Fibroblast of pulmonary artery (primary cell): ENCODE results near the gene GFY.

Experiments used
- DNase-seq: peaks from one replicate; pipeline ENCODE4 v3.0.0-alpha.2; 2010; ENCODE audit warnings: low read depth
- H3K4me3 ChIP-seq: replicated peaks from 2 replicates; pipeline ENCODE4 v1.5.1; 2011; ENCODE audit warnings: low read depth, mild to moderate bottlenecking, control low read depth, low read length, moderate library complexity
- TF ChIP-seq, protein P1 (sequence below): IDR thresholded peaks from 2 replicates; pipeline ENCODE4 v1.5.1; 2011; ENCODE audit warnings: mild to moderate bottlenecking, control low read depth, low read length, inconsistent platforms; ENCODE audit errors: missing control alignments

Gene GFY

DNA sequence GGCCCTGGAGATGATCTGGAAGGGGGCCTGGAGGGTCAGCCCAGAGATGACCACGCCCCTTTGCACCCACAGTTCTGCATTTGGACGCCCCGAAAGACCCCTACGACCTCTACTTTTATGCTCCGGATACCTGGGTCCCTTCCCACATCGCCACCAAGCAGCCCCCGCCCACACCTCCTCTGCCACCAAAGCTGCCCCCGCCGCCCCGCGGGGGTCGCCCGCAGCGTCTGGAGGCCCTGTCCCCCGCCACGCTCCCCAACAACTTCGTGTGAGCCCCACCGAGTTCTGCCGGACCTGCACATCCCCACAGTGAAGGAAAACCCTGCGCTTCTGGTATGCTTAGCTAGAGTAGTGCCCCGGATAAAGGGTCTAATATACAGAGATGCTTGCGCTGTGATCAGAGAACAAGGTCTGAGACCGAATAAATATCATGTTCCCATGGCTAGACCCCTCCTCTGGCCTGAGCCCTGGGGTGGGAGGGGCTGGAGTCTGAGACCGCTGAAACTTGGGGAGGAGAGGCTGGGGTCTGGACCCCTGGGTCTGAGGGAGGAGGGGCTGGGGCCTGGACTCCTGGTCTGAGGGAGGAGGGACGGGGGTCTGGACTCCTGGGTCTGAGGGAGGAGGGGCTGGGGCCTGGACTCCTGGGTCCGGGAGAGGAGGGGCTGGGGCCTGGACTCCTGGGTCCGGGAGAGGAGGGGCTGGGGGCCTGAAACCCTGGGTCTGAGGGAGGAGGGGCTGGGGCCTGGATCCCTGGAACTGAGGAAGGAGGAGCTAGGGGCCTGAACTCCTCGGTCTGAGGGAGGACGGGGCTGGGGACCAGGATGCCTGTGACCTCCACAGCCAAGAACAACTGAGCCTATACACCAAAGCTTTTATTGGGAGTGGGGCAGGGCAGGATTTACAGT is 3.6 kb downstream of the GFY start:
- no peak for DNase-seq
- TF ChIP-seq, protein P1, sequence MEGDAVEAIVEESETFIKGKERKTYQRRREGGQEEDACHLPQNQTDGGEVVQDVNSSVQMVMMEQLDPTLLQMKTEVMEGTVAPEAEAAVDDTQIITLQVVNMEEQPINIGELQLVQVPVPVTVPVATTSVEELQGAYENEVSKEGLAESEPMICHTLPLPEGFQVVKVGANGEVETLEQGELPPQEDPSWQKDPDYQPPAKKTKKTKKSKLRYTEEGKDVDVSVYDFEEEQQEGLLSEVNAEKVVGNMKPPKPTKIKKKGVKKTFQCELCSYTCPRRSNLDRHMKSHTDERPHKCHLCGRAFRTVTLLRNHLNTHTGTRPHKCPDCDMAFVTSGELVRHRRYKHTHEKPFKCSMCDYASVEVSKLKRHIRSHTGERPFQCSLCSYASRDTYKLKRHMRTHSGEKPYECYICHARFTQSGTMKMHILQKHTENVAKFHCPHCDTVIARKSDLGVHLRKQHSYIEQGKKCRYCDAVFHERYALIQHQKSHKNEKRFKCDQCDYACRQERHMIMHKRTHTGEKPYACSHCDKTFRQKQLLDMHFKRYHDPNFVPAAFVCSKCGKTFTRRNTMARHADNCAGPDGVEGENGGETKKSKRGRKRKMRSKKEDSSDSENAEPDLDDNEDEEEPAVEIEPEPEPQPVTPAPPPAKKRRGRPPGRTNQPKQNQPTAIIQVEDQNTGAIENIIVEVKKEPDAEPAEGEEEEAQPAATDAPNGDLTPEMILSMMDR: no peak
- H3K4me3 ChIP-seq: no peak overlapping the region

DNA sequence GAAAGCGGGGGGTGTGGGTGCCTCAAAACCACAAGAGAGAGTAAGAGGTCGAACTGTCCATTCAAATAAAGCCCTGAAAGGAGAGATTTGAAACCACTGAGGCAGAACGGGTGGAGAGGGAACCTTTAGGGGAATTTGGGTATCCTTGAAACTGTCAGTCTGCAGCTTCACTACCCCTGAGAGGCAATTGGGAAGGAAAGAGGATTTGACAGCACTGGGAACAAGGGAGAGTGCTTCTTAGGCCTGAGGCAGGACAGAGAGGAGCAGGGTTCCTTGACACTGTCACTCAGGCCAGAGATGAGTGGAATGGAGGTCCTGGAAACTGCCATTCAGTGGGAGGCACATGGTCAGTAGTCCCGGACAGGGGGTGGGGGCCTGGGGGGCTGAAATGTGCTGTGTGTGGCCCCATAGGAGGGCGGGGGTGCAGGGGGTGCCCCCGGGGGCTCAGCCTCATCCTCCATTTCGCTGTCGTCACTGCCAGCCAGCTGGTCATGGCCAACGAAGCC is 5.0 kb downstream of the GFY start:
- DNase-seq: no peak
- H3K4me3 ChIP-seq: no peak overlapping the region
- TF ChIP-seq, protein P1: no peak

DNA sequence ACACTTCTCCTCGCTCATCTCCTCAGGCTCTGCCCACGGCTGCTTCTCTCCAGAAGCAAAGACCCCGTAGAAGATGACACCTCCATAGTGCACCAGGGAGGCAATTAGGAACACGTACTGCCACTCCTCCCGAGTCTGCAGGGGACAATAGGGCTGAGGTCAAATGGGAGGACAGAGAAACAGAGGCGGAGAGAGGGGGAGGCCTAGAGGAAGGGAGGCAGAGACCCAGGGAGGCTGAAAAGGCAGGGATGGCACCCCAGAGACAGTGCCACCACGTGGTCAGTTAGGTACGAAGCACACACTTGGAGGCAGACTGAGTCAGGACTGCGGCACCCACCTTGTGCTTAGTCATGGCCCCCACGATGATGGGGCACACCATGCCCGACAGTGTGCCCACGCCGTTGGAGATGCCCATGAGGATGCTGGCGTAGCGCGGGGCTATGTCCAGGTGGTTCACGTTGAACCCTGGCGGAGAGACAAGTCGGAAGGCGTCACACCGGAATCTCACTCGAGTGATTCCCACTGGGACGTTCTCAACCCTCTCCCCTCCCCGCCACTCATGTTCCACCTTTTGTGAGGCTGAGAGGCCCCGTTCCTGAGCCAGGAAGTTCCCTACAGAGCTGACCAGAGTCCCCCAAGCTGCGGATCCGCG is 5.6 kb downstream of the GFY start:
- TF ChIP-seq, protein P1: peak; percentile 19
- DNase-seq: no peak
- H3K4me3 ChIP-seq: no peak overlapping the region

DNA sequence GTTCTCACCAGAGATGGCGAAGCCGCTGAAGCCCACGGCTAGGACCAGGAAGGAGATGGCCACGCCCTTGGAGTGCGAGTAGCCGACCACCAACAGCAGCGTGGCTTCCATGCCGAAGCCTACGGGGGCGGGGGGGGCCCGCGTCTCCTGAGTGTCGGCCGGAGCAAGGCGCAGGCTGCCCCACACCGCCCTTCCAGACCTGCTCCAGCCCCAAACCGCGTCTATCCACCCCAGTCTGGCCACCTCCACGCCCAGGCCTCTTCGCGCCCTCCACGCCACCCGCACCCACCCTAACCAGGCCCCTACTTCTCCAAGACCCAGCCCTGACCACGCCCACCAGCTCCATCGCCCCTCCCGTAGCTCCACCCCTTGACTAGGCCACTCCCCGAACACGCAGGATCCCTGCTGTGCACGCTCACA is 6.2 kb downstream of the GFY start:
- no peak for DNase-seq
- TF ChIP-seq, protein P1: no peak
- H3K4me3 ChIP-seq: no peak overlapping the region

DNA sequence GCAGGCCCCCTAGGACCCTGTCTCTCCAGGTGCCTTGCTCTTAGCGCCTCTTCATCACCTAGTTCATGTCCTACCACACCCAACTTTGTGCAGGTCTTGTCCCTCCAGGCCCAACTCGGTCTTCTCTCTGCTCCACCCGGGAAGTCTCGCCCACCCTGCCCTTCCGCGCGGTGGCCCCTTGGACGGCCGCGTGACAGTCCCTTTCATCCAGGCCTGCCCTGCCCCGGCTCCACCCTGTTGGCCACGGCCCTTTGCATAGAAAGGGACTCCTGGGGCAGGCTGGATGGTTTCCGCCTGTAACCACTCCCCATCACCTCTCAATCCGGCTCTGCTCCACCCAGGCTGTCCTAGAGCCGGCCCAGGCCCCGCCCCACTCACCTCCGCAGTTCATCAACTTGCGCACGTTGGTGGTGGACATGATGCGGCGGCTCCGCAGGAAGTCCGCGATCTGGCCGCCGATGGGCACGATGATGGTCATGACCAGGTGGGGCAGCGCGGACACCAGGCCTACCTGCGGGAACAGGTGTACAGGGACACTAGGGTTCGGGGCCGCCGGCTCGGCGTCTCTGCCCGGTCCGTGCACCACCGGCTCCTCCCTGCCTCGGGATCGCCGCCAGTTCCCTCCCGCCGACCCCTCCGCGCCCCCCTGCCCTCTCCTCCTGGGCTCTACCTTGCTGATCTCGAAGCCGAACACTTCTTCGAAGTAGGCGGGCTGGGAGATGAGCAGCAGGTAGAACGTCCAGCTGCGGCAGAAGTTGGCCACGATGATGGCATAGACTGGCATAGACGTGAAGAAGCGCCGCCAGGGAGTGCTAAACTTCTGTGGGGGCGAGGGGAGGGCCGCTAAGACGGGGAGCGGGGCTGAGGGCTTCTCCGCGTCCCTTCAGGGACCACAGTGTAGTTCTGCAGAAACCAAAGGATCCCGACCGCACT is 7.2 kb downstream of the GFY start:
- DNase-seq: no peak
- no peak overlapping the region for H3K4me3 ChIP-seq
- TF ChIP-seq, protein P1: no peak

DNA sequence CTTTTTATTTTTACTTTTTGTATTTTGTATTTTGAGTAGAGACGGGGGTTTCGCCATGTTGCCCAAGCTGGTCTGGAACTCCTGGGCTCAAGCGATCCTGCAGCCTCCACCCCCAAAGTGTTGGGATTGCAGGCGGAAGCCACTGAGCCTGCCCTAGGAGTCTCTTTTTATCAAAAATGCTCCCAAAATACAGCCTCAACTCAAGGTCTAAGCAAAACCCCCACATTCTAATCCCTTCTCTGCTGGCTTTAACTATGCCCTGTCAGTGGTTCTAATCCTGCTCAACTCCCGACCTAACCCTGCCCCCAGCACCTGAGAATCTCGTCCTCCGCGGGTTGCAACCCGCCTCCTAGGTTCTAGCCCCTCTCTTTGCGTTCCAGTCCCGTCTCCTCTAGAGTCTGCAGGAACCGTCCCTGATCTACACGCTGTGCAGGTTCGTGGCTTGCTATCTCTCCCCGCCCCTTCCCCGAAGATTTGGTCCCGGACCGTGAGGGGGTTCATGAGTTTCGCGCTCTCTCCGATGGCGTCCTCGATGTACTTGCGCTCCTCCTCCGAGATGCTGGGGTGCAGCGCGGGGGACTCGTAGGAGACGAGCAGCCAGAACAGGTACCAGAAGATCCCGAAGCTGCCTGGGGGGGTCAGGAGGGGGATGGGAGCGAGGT is 8.2 kb downstream of the GFY start:
- TF ChIP-seq, protein P1: no peak
- no peak overlapping the region for H3K4me3 ChIP-seq
- no peak for DNase-seq
